SK-N-SH (cell line): ENCODE data around the gene SIX6. TPM values are rescaled to one million over a fixed set of nuclear protein-coding genes. Genes with fewer than 3 reads are reported as not detected.

Experiments used
- CTCF ChIA-PET: fragments of 300-600, 350-600 bp; formaldehyde crosslinking; extraction: SDS; loops from one replicate; lab custom pipeline; 2021; lab: Yijun Ruan, JAX
- POLR2A ChIA-PET: fragments of 350-600 bp; sonication (Branson Sonifier 250); formaldehyde crosslinking; extraction: SDS; loops from one replicate; lab custom pipeline; 2020; ENCODE audit warnings: antibody characterized with exemption, inconsistent platforms; lab: Yijun Ruan, JAX
- DNase-seq: peaks from one replicate; pipeline ENCODE4 v3.0.0; 2012
- H2AFZ ChIP-seq: fragments of 200-600 bp; sonication (generic); 2 replicates; pipeline ENCODE4 v1.8.1; 2016; ENCODE audit warnings: antibody characterized with exemption, mild to moderate bottlenecking, low read depth
- H3F3A ChIP-seq: fragments of 200-600 bp; sonication (generic); replicated peaks from 2 replicates; pipeline ENCODE3; 2016; ENCODE audit warnings: antibody characterized with exemption, mild to moderate bottlenecking; ENCODE audit not compliant: insufficient read depth
- H3K27ac ChIP-seq, 2 experiments: fragments of 200-500 bp in 1 of 2; fragments of 200-600 bp in 1 of 2; sonication (Bioruptor generic) in 1 of 2; sonication (generic), shearing (Covaris generic) in 1 of 2; 2 replicates each; pipeline versions ENCODE4 v1.5.1 to v1.6.1; 2014 to 2016; ENCODE audit warnings: low read depth in 2 of 2, inconsistent platforms in 1 of 2, low read length in 1 of 2, mild to moderate bottlenecking in 1 of 2, mixed read lengths in 1 of 2
- H3K27me3 ChIP-seq: fragments of 200-600 bp; sonication (generic), shearing (Covaris generic); 2 replicates; pipeline ENCODE4 v1.6.1; 2016; ENCODE audit warnings: mixed run types; ENCODE audit not compliant: insufficient read depth
- H3K36me3 ChIP-seq, 2 experiments: fragments of 200-500 bp in 1 of 2; fragments of 200-600 bp in 1 of 2; sonication (Bioruptor generic) in 1 of 2; sonication (generic) in 1 of 2; replicated peaks in 1 of 2; 2 replicates each; pipeline versions ENCODE3 to v1.5.1; 2014 to 2016; ENCODE audit warnings: low read length in 1 of 2, mild to moderate bottlenecking in 1 of 2; ENCODE audit not compliant: insufficient read depth in 2 of 2, control insufficient read depth in 1 of 2
- H3K4me1 ChIP-seq, 2 experiments: fragments of 200-500 bp in 1 of 2; fragments of 200-600 bp in 1 of 2; sonication (Bioruptor generic) in 1 of 2; sonication (generic), shearing (Covaris generic) in 1 of 2; 2 replicates each; pipeline versions ENCODE4 v1.5.1 to v1.6.1; 2014 to 2016; ENCODE audit warnings: low read depth in 1 of 2, low read length in 1 of 2, mixed run types in 1 of 2; ENCODE audit not compliant: insufficient read depth in 2 of 2, control insufficient read depth in 1 of 2
- H3K4me2 ChIP-seq: fragments of 200-600 bp; sonication (generic), shearing (Covaris generic); 2 replicates; pipeline ENCODE4 v1.6.1; 2017; ENCODE audit warnings: mixed run types
- H3K4me3 ChIP-seq, 2 experiments: fragments of 200-500 bp in 1 of 2; fragments of 200-600 bp in 1 of 2; sonication (Bioruptor generic) in 1 of 2; sonication (generic), shearing (Covaris generic) in 1 of 2; 2 replicates each; pipeline versions ENCODE4 v1.5.1 to v1.8.1; 2014 to 2016; ENCODE audit warnings: low read depth in 2 of 2, inconsistent platforms in 1 of 2, low read length in 1 of 2, mild to moderate bottlenecking in 1 of 2, mixed read lengths in 1 of 2, moderate library complexity in 1 of 2
- H3K79me2 ChIP-seq: fragments of 200-600 bp; sonication (generic); 2 replicates; pipeline ENCODE4 v1.8.1; 2017; ENCODE audit warnings: mild to moderate bottlenecking; ENCODE audit not compliant: insufficient read depth
- H3K9ac ChIP-seq: fragments of 200-600 bp; sonication (generic); 2 replicates; pipeline ENCODE4 v1.6.1; 2017; ENCODE audit warnings: mixed run types
- H3K9me2 ChIP-seq: fragments of 200-600 bp; sonication (generic); 2 replicates; pipeline ENCODE4 v1.6.1; 2017; ENCODE audit warnings: mixed run types
- H3K9me3 ChIP-seq: fragments of 200-600 bp; sonication (generic); 2 replicates; pipeline ENCODE4 v1.6.1; 2017; ENCODE audit warnings: mixed run types, mild to moderate bottlenecking, moderate library complexity
- H4K20me1 ChIP-seq: fragments of 200-600 bp; sonication (generic); 2 replicates; pipeline ENCODE4 v1.6.1; 2017; ENCODE audit warnings: mild to moderate bottlenecking, mixed run types; ENCODE audit not compliant: insufficient read depth
- ELF1 ChIP-seq: IDR thresholded peaks from 2 replicates; pipeline ENCODE4 v1.4.0; 2012
- EZH2phosphoT487 ChIP-seq: fragments of 200-600 bp; sonication (generic); IDR thresholded peaks from 2 replicates; pipeline ENCODE4 v1.6.1; 2017; ENCODE audit warnings: low read depth, mixed run types, mild to moderate bottlenecking, antibody characterized with exemption, moderate library complexity, borderline replicate concordance
- FOXJ3 ChIP-seq: sonication (generic); formaldehyde crosslinking; IDR thresholded peaks from 2 replicates; pipeline ENCODE4 v1.5.1; 2020; ENCODE audit warnings: mild to moderate bottlenecking, missing genetic modification reagents
- GATA2 ChIP-seq: sonication (generic); formaldehyde crosslinking; IDR thresholded peaks from 2 replicates; pipeline ENCODE4 v1.5.0; 2020; ENCODE audit warnings: mild to moderate bottlenecking, missing genetic modification reagents
- JUND ChIP-seq: IDR thresholded peaks from 2 replicates; pipeline ENCODE4 v1.4.0; 2012
- MXI1 ChIP-seq: IDR thresholded peaks from 2 replicates; pipeline ENCODE4 v1.6.1; 2012; ENCODE audit warnings: mild to moderate bottlenecking, low read depth, low read length, improper control_type of control experiment
- NFIC ChIP-seq: IDR thresholded peaks from 2 replicates; pipeline ENCODE4 v1.4.0; 2012; ENCODE audit warnings: borderline replicate concordance
- RAD21 ChIP-seq: IDR thresholded peaks from 2 replicates; pipeline ENCODE4 v1.6.1; 2012; ENCODE audit warnings: mild to moderate bottlenecking, low read length
- RCOR1 ChIP-seq: fragments of 150-350 bp; IDR thresholded peaks from 2 replicates; pipeline ENCODE4 v1.6.1; 2017; ENCODE audit warnings: antibody characterized with exemption, low read length
- RFX5 ChIP-seq: IDR thresholded peaks from 2 replicates; pipeline ENCODE4 v1.6.1; 2012; ENCODE audit warnings: mild to moderate bottlenecking, improper control_type of control experiment, low read length
- SMC3 ChIP-seq: IDR thresholded peaks from 2 replicates; pipeline ENCODE4 v1.6.1; 2012; ENCODE audit warnings: low read depth, low read length, improper control_type of control experiment
- TAF1 ChIP-seq: IDR thresholded peaks from 2 replicates; pipeline ENCODE4 v1.6.1; 2012; ENCODE audit warnings: low read depth, mild to moderate bottlenecking, low read length, moderate library complexity, borderline replicate concordance
- YY1 ChIP-seq: IDR thresholded peaks from 2 replicates; pipeline ENCODE4 v1.4.0; 2012; ENCODE audit warnings: low read depth, mild to moderate bottlenecking
- WGBS: methylation state at CpG from one replicate; pipeline ENCODE4 v1.1.6; 2017; ENCODE audit warnings: low lambda C conversion rate; 5-methylcytosine and 5-hydroxymethylcytosine counted together
- polyA plus RNA-seq, 3 experiments: library from polyadenylated mRNA; depleted of rRNA; stranded (reverse); fragments of >200 nt; gene quantifications; 2 replicates each; pipeline ENCODE4 v1.2.3, GENCODE V29; 2012
- TF ChIP-seq, protein P1 (sequence below): fragments of 150-350 bp; IDR thresholded peaks from 2 replicates; pipeline ENCODE4 v1.6.1; 2017; ENCODE audit warnings: antibody characterized with exemption, low read length, low read depth, borderline replicate concordance
- TF ChIP-seq, protein P2 (sequence below): IDR thresholded peaks from 2 replicates; pipeline ENCODE4 v1.4.0; 2012; ENCODE audit warnings: low read depth
- TF ChIP-seq, protein P3 (sequence below): fragments of 200-600 bp; sonication (generic); IDR thresholded peaks from 2 replicates; pipeline ENCODE4 v1.6.1; 2017; ENCODE audit warnings: antibody characterized with exemption, mild to moderate bottlenecking, moderate library complexity
- TF ChIP-seq, protein P4 (sequence below): IDR thresholded peaks from 2 replicates; pipeline ENCODE4 v1.6.1; 2012; ENCODE audit warnings: mild to moderate bottlenecking, low read depth, low read length, moderate library complexity

SIX6 gene
- polyA plus RNA-seq, 1 of the 3 experiments (the other 2 are of a cell fraction), result not detected

DNA sequence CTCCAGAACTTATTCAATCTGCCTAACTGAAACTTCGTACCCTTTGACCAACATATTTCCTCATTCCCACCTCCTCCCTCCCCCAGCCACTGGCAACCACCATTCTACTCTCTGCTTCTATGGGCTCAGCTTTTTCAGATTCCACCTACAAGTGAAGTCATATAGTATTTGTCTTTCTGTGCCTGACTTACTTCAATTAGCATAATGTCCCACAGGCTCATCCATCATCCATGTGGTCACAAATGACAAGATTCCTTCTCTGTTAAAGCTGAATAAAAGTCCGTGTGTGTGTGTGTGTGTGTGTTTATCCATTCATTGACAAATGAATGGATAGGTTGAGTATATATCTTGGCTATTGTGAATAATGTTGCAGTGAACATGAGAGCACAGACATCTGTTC lies 21.7 kb upstream of the SIX6 start:
- Histone ChIP-seq H3K36me3 (no peaks in the 10 kb centered on the region), H2AFZ (no peak overlapping the region), H3K9ac (no peak overlapping the region), H3K9me3 (no peaks in the 10 kb centered on the region), H3K27ac (no peak overlapping the region), H4K20me1 (no peaks in the 10 kb centered on the region), H3K4me2 (no peak overlapping the region), H3K4me3 (no peak overlapping the region), H3K27me3 (peaks cover 8% of the 10 kb centered on the region; the same call in 1 of the 2 replicates), H3K79me2 (no peaks in the 10 kb centered on the region), H3K4me1 (no peaks in the 10 kb centered on the region; a peak in 1 of 4 replicates), H3K9me2 (no peaks in the 10 kb centered on the region; the same call in 1 of the 2 replicates), H3F3A (peaks cover 4% of the 10 kb centered on the region)
- CTCF ChIA-PET, result interaction anchor here (0.5 to 2.5 kb wide), 8 partner anchors 9 to 319 kb away, joined by 3 to 25 read pairs (median 4); partner anchors contain the start of gene SIX6
- 54% methylated on average over 2 of the region's 2 CpGs for WGBS
- TF ChIP-seq, protein P1, sequence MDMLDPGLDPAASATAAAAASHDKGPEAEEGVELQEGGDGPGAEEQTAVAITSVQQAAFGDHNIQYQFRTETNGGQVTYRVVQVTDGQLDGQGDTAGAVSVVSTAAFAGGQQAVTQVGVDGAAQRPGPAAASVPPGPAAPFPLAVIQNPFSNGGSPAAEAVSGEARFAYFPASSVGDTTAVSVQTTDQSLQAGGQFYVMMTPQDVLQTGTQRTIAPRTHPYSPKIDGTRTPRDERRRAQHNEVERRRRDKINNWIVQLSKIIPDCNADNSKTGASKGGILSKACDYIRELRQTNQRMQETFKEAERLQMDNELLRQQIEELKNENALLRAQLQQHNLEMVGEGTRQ, result no peak
- TF ChIP-seq, protein P2, sequence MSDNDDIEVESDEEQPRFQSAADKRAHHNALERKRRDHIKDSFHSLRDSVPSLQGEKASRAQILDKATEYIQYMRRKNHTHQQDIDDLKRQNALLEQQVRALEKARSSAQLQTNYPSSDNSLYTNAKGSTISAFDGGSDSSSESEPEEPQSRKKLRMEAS, result no peak
- no peak for TF ChIP-seq YY1
- TF ChIP-seq RAD21, result no peak
- no peak for TF ChIP-seq RFX5
- no peak for TF ChIP-seq RCOR1
- no peak for TF ChIP-seq ELF1
- TF ChIP-seq JUND, result no peak
- TF ChIP-seq FOXJ3 (CRISPR knock-in tag), result no peak
- TF ChIP-seq MXI1, result no peak
- no peak for TF ChIP-seq EZH2phosphoT487
- no peak for TF ChIP-seq GATA2
- POLR2A ChIA-PET, result no interaction called here
- DNase-seq, result no peak

DNA sequence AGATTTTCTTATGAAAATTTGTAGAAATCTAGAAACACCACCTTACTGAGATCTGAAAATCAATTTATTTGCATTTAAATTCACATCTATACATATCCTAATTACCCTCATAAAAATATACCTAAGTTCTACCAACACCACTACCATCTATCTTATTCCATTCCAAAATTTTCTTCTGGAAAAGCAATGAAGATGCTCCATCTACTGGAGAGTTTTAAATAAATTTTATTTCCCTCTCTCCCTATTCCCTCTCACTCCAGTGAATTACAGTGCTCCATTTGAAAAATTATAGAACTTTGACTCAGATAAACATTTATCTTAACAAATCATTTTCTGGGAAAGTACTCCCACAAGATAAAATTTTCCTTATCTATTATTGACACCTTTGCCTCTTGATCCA lies 20.8 kb upstream of the SIX6 start:
- Histone ChIP-seq H3K9me2 (no peaks in the 10 kb centered on the region; the same call in 1 of the 2 replicates), H3F3A (peaks cover 4% of the 10 kb centered on the region), H3K27me3 (peaks cover 8% of the 10 kb centered on the region; the same call in 1 of the 2 replicates), H2AFZ (no peak overlapping the region), H4K20me1 (no peaks in the 10 kb centered on the region), H3K9me3 (no peaks in the 10 kb centered on the region), H3K9ac (no peak overlapping the region), H3K4me1 (no peaks in the 10 kb centered on the region; a peak in 1 of 4 replicates), H3K36me3 (no peaks in the 10 kb centered on the region), H3K27ac (no peak overlapping the region), H3K4me3 (no peak overlapping the region), H3K79me2 (no peaks in the 10 kb centered on the region), H3K4me2 (no peak overlapping the region)
- ChIA-PET POLR2A (no interaction called here), CTCF (interaction anchor here (0.7 to 4.4 kb wide), 5 partner anchors 15 to 527 kb away, joined by 3 to 30 read pairs (median 8); no protein-coding TSS in a partner anchor)
- DNase-seq, result peak; percentile 35
- TF ChIP-seq, protein P3, sequence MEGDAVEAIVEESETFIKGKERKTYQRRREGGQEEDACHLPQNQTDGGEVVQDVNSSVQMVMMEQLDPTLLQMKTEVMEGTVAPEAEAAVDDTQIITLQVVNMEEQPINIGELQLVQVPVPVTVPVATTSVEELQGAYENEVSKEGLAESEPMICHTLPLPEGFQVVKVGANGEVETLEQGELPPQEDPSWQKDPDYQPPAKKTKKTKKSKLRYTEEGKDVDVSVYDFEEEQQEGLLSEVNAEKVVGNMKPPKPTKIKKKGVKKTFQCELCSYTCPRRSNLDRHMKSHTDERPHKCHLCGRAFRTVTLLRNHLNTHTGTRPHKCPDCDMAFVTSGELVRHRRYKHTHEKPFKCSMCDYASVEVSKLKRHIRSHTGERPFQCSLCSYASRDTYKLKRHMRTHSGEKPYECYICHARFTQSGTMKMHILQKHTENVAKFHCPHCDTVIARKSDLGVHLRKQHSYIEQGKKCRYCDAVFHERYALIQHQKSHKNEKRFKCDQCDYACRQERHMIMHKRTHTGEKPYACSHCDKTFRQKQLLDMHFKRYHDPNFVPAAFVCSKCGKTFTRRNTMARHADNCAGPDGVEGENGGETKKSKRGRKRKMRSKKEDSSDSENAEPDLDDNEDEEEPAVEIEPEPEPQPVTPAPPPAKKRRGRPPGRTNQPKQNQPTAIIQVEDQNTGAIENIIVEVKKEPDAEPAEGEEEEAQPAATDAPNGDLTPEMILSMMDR, result peak; percentile 56
- TF ChIP-seq, protein P4, sequence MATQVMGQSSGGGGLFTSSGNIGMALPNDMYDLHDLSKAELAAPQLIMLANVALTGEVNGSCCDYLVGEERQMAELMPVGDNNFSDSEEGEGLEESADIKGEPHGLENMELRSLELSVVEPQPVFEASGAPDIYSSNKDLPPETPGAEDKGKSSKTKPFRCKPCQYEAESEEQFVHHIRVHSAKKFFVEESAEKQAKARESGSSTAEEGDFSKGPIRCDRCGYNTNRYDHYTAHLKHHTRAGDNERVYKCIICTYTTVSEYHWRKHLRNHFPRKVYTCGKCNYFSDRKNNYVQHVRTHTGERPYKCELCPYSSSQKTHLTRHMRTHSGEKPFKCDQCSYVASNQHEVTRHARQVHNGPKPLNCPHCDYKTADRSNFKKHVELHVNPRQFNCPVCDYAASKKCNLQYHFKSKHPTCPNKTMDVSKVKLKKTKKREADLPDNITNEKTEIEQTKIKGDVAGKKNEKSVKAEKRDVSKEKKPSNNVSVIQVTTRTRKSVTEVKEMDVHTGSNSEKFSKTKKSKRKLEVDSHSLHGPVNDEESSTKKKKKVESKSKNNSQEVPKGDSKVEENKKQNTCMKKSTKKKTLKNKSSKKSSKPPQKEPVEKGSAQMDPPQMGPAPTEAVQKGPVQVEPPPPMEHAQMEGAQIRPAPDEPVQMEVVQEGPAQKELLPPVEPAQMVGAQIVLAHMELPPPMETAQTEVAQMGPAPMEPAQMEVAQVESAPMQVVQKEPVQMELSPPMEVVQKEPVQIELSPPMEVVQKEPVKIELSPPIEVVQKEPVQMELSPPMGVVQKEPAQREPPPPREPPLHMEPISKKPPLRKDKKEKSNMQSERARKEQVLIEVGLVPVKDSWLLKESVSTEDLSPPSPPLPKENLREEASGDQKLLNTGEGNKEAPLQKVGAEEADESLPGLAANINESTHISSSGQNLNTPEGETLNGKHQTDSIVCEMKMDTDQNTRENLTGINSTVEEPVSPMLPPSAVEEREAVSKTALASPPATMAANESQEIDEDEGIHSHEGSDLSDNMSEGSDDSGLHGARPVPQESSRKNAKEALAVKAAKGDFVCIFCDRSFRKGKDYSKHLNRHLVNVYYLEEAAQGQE, result no peak
- TF ChIP-seq TAF1 (no peak), NFIC (no peak), RAD21 (peak; percentile 77), SMC3 (peak; percentile 42)
